Muscle of leg (tissue), 11 donors: ENCODE results near the gene HOXA9. TPM values are rescaled to one million over a fixed set of nuclear protein-coding genes. Genes with fewer than 3 reads are reported as not detected.

Source experiments
- DNase-seq: peaks from one replicate; pipeline ENCODE4 v3.0.0; 2013
- H3K27ac ChIP-seq: one replicate; pipeline ENCODE4 v1.5.1; 2013; ENCODE audit warnings: mild to moderate bottlenecking, low read length, control low read depth
- H3K27me3 ChIP-seq: one replicate; pipeline ENCODE4 v1.6.1; 2013; ENCODE audit warnings: low read length; ENCODE audit not compliant: control insufficient read depth, insufficient read depth
- H3K36me3 ChIP-seq: one replicate; pipeline ENCODE4 v1.6.1; 2013; ENCODE audit warnings: low read length; ENCODE audit not compliant: control insufficient read depth, insufficient read depth
- H3K4me1 ChIP-seq: one replicate; pipeline ENCODE4 v1.6.1; 2013; ENCODE audit warnings: low read length; ENCODE audit not compliant: control insufficient read depth, insufficient read depth
- H3K4me3 ChIP-seq: one replicate; pipeline ENCODE4 v1.5.1; 2013; ENCODE audit warnings: low read length, control low read depth
- H3K9me3 ChIP-seq: replicated peaks from 2 replicates; pipeline ENCODE4 v1.6.1; 2013; ENCODE audit warnings: low read depth, low read length; ENCODE audit not compliant: control insufficient read depth
- WGBS: methylation state at CpG from one replicate; pipeline ENCODE4 v1.1.5; 2013; ENCODE audit warnings: missing lambda C conversion rate; ENCODE audit not compliant: insufficient coverage; 5-methylcytosine and 5-hydroxymethylcytosine counted together
- polyA plus RNA-seq, 8 donors: library from polyadenylated mRNA; unstranded; fragments of 120-200 nt; gene quantifications; one replicate each; pipeline versions ENCODE4 v1.2.1 to v1.2.3, GENCODE V29; 2013; ENCODE audit warnings: inconsistent platforms in 1 of 8, low replicate concordance in 1 of 8; ENCODE audit not compliant: insufficient read length in 8 of 8, insufficient read depth in 1 of 8
- total RNA-seq: library from RNA; stranded (reverse); fragments of 120-200 nt; gene quantifications from one replicate; pipeline ENCODE4 v1.2.4, GENCODE V29; 2013

HOXA9 gene
- total and polyA plus RNA-seq, 9 donors = 16.0 to 28.5 (median 21.7) TPM

DNA sequence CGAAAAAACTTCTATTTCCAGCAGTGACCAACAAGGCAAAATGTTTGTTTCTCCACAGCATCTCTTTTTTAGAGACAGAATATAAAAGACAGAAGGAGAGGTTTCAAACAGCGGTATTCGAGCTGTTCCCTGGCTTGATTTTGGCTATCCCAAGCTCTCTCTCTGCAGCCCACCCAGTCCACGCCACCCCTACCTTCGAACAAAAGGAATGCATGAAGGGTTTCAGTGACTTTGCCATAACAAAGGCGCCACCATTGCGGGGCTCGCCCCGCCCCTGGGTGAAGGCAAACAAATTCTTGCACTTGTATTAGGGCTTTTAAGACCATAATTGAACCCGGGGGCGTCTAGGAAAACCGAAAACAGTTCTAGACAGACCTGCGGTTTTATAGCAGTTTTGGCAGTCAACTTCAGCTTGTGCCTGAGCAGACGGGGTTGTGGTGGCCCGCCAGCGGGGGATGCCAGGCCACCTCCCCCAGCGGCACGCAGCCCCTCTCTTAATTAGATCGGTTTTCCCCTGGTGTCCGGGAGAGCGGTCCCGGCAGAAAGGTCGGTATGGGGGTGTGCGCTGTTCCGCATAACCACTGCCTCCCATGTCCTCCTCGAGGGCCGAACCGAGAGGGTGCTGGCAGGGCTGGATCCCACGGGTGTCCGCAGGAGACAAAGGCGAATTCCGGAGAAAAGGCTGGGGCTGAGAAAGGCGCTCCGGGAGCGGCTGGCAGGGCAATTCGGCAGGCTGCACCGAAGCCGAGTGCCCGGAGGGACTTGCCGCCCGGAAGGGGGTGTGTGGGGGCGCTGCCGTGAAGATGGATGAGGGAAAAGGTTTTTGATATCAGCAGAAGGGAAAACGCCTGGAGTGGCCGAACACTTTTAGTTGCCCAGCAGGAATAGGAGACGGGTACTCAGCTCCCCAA, 22.4 kb upstream of the HOXA9 start:
- peak overlapping the region; percentile 47 for H3K4me3 ChIP-seq
- H3K4me1 ChIP-seq = peaks cover 75% of the 10 kb centered on the region
- H3K27me3 ChIP-seq = peaks cover 94% of the 10 kb centered on the region
- no peaks in the 10 kb centered on the region for H3K9me3 ChIP-seq
- H3K27ac ChIP-seq = peak overlapping the region; percentile 92
- no peaks in the 10 kb centered on the region for H3K36me3 ChIP-seq
- DNase-seq = peak; percentile 27
- WGBS = 44% methylated on average over 43 of the region's 46 CpGs

DNA sequence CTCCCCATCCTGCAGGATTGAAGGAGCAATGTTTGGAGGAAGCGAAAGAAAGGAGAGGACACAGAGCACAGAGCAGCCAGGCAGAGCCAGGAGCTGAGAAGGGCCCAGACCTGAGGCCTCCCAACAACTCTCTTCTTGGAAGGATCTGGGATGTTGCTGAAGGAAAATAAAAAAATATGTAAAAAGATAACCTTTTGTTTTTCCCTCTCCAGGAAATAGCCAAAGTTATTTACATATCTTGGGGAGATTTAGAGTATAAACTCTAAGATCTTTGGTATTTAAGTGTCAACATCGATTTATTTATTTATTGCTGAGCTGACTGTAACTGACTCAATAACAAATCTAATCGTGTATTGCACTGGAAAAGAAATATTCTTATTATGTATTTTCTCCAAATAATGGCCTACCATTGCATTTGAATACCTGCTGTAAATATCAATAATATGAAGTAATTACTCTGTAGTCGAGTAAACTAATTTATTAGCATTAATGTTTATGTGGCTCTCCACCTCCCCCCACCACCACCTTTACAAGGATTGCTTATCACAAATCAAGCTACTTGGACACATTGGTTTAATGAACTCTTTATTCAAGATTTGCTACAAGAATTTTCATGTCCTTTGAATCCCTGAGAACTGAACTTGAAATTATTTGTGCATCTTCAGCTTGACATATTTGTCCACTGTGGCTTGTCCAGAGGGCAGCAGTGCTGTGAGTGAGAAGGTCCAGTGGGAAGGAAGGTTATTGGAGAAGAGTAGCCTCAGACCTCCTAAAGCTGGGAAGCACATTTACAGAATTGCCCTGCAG, 21.5 kb upstream of the HOXA9 start:
- Histone ChIP-seq H3K27ac (peak overlapping the region; percentile 92), H3K27me3 (peaks cover 95% of the 10 kb centered on the region), H3K36me3 (no peaks in the 10 kb centered on the region), H3K4me1 (peaks cover 82% of the 10 kb centered on the region), H3K4me3 (peak overlapping the region; percentile 71), H3K9me3 (no peaks in the 10 kb centered on the region)
- WGBS = no CpG with 5 or more reads among the region's 4 CpGs
- DNase-seq = peak; percentile 37

DNA sequence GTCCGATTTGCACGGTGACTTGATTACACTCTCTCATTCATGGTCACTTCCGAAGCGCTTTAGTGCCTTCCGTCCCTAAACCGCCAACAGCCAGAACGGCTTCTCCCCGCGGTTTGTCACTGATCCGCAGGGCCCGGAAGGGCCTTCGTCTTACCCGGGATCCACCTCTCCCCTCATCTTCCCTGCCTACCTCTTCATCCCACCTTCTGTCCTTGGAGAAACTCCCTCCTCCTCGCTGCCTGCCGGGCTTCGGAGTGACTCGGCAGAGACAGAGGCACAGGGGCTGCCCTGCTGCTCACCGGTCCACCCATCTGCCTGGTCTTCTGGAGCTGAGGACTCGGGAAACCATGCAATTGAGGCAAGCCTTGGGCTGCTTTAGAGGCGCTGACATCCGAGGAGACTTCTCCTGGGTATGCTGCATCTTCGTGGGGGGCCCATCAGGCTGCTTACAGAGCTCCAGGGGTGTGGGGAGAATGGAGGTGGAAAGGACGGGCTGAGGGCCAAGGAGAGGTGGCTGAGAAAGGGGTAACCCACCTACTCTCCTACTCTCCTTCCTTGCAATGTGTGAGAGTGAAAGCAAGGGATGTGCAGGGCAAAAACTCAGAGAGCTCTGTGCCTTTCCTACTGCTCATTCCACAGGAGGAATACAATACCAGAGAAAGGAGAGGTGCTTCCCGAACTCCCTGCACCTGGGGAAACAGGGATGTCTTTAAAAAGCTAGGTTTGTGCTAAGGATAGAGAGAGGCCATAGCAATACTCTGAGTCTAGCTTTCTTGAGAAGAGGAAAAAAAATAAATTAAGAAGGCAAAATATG, 20.7 kb upstream of the HOXA9 start:
- no peaks in the 10 kb centered on the region for H3K36me3 ChIP-seq
- no peaks in the 10 kb centered on the region for H3K9me3 ChIP-seq
- DNase-seq = peak; percentile 48
- peaks cover 90% of the 10 kb centered on the region for H3K27me3 ChIP-seq
- H3K4me3 ChIP-seq = peak overlapping the region; percentile 71
- H3K4me1 ChIP-seq = peaks cover 83% of the 10 kb centered on the region
- peak overlapping the region; percentile 92 for H3K27ac ChIP-seq
- 21% methylated on average over 21 of the region's 24 CpGs for WGBS

DNA sequence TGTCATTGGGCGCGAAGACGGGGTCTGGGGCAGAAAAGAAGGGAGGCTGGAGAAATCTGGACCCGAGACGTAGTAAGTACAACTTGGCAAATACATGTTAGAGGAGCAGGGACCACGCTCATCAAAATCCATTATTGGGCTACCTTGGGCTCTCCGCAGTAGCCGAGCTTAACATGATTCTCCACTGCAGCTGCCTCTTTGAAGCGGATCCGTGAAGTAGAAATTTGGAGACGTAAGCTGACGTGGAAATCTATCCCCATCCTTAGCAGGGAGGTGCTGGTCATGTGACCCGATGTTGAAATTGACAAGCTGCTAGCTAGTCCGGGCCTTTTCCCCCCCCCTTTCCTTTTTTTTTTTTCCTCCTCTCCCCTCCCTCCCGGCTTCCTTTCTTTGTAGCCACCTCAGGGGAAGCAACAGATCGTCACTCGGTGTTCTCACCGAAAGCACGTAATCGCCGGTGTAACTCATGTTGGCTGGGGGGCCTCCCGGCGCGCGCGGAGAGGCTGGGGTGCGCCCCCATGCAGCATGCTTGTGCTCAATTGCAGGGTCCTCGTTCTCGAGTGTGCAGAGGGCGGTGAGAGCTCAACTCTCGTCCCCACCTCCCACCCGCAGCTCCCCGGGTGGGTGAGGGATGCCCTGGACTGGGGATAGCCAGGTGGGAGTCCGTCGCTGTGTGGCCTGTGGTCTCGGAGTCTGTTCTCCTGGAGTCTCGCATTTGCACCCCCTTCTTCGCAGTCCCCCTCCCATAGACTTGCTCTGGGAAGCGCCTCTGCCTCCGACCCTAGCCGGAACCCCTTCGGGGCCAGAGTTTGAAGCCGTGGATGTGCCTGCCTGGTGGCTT, 19.9 kb upstream of the HOXA9 start, which contains the start of gene HOXA11:
HOXA11 (minus strand) TSS at position 220 of the 841 bp plus-strand sequence; CDS start at position 132, 88 bp downstream.
- Histone ChIP-seq H3K9me3 (no peaks in the 10 kb centered on the region), H3K27me3 (peaks cover 88% of the 10 kb centered on the region), H3K27ac (peak within 1 kb of the TSS; percentile 92), H3K4me1 (peaks cover 83% of the 10 kb centered on the region), H3K36me3 (no peaks in the 10 kb centered on the region), H3K4me3 (peak within 1 kb of the TSS; percentile 71)
- DNase-seq = peak; percentile 95
- WGBS = 17% methylated on average over 39 of the region's 43 CpGs

DNA sequence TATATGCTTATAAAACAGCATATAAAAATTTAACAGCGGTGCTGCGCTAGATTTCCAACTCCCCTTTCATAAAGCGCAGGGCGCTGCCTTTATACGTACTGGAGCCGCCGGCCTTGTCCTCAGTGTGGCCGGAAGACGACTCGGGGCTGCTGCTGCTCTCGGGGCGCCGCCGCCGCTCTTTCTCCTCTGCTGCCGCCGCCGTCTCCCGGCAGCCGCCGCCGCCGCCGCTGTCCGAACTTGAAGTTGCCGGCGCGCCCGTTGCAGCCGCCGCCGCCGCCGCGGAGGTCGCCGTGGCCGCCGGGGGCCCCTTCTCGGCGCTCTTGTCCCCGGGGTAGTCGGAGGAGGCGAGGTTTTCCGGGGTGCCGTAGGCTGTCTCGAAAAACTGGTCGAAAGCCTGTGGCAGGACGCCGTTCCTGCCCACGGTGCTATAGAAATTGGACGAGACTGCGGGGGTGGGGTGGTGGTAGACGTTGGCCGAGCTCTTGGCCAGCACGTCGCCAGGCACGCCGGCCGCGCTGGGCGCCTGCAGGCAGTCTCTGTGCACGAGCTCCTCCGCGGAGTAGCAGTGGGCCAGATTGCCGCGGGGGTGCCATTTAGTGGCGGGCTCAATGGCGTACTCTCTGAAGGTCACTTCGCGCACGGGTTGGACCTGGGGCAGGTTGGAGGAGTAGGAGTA, 19.1 kb upstream of the HOXA9 start:
- peak overlapping the region; percentile 92 for H3K27ac ChIP-seq
- no peaks in the 10 kb centered on the region for H3K36me3 ChIP-seq
- H3K27me3 ChIP-seq = peaks cover 87% of the 10 kb centered on the region
- peak overlapping the region; percentile 71 for H3K4me3 ChIP-seq
- under 1% methylated on average over 72 of the region's 72 CpGs for WGBS
- H3K9me3 ChIP-seq = no peaks in the 10 kb centered on the region
- DNase-seq = peak; percentile 79
- peaks cover 80% of the 10 kb centered on the region for H3K4me1 ChIP-seq

DNA sequence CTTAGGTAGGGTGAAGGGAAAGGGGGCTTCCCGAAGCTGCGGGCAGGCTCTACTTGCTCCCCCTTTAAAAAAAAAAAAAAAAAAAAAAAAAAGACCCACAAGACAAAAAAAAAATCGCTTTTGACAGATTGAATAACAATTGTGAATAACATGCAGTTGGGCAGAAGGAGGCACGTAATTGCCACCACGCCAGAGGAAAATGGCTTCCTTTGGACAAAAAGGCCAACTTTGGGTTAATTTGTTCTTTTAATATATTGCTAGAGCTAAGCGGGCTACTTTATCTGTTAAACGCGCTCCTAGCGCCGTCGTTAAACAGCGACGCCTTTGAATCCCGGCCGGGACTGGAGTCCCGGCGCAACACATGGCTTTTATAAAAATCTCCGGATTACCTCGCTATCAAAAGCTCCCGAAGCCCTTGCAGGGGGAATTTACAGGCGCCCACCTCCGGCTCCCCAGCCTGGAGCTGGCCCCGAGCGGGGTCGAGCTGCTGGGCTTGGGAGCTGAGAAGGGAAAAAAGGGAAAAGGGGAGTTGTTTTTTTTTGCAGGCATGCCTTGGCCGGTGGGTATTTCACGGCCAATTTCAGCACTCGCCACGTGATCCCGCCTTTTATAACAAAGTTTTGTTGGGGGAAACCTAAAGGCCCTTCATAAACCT, 18.5 kb upstream of the HOXA9 start:
- no peaks in the 10 kb centered on the region for H3K9me3 ChIP-seq
- H3K27me3 ChIP-seq = peaks cover 85% of the 10 kb centered on the region
- H3K4me3 ChIP-seq = peak overlapping the region; percentile 71
- peak; percentile 74 for DNase-seq
- peaks cover 73% of the 10 kb centered on the region for H3K4me1 ChIP-seq
- H3K27ac ChIP-seq = peak overlapping the region; percentile 87
- WGBS = 4% methylated on average over 19 of the region's 30 CpGs
- H3K36me3 ChIP-seq = no peaks in the 10 kb centered on the region

DNA sequence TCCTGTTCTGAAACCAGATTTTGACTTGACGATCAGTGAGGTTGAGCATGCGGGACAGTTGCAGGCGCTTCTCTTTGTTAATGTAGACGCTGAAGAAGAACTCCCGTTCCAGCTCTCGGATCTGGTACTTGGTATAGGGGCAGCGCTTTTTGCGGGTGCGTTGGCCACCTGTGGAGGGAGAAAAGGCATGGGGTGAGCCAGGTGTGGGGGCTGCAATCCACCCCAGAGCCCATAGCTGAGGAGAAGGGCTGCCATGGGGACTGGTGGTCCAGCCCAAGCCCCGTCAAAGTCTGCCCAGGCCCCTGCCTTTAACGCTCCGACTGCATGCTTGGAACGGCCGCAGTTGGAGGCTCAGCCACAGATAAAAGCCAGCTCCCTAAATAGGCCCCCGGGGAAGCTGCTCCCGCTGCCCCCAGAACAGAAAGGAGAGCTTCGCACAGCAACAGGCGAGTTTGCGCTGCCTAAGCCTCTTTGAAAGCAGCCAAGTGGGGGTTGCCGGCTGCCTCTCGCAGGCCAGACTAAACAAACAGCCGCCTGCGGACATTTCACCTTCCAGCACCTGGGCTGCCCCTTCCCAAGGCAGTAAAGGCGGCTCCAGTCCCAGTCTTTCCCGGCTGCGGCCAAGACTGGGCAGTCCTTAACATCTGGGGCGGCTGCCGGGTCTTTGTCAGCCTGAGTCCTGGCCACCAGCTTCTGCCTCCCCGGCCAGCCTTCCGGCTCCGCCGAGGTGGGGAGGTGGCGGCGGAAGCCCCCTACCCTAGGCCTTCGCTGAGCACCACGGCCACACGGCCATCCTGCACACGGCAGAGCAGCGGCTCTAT, 17.7 kb upstream of the HOXA9 start:
- peak overlapping the region; percentile 87 for H3K27ac ChIP-seq
- H3K27me3 ChIP-seq = peaks cover 78% of the 10 kb centered on the region
- peak overlapping the region; percentile 71 for H3K4me3 ChIP-seq
- DNase-seq = peak; percentile 56
- H3K36me3 ChIP-seq = no peaks in the 10 kb centered on the region
- 24% methylated on average over 28 of the region's 39 CpGs for WGBS
- peaks cover 68% of the 10 kb centered on the region for H3K4me1 ChIP-seq
- no peaks in the 10 kb centered on the region for H3K9me3 ChIP-seq

DNA sequence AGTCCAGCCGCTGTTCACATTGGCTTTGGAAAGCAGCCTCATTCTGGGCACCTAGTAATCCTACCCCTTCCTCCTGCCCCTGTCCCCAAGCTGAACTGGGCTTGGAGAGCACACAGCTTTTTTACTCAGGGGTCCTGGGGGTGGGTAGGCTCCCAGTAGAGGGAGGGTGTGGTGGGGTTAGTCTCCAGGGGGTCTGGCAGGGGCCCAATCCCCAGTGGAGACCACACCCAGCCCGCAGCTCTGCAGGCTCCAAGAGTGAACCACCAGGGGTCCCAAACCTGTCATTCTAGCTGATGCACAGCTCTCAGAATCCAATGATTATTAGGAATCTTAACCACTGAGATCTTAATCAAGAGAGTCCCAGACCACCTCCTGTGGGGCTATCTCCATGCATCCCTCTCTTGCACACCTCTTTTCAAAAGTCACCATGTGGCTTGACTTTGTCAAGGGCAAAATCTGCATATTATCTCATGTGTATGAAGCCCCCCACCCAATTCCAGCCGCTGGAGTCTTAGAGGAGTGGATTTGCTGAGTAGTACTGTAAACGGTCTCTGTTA, 17.0 kb upstream of the HOXA9 start:
- Histone ChIP-seq H3K36me3 (no peaks in the 10 kb centered on the region), H3K27me3 (peaks cover 71% of the 10 kb centered on the region), H3K9me3 (no peaks in the 10 kb centered on the region), H3K4me1 (peaks cover 70% of the 10 kb centered on the region), H3K4me3 (peak overlapping the region; percentile 71), H3K27ac (peak overlapping the region; percentile 87)
- WGBS = 33% methylated on average over 1 of the region's 4 CpGs
- DNase-seq = no peak
